GM06990 (cell line): ENCODE data around the gene LAMTOR3.

Experiments used
- DNase-seq: peaks from one replicate; pipeline ENCODE4 v3.0.0-alpha.2; 2011; ENCODE audit not compliant: insufficient read length; ENCODE audit errors: extremely low read depth
- H3K27me3 ChIP-seq: replicated peaks from 2 replicates; pipeline ENCODE4 v1.6.0; 2011; ENCODE audit warnings: low read length; ENCODE audit not compliant: control insufficient read depth, insufficient read depth
- H3K36me3 ChIP-seq: 2 replicates; pipeline ENCODE4 v1.5.1; 2011; ENCODE audit warnings: low read length; ENCODE audit not compliant: control insufficient read depth, insufficient read depth
- H3K4me3 ChIP-seq: replicated peaks from 2 replicates; pipeline ENCODE4 v1.5.1; 2011; ENCODE audit warnings: low read depth, mild to moderate bottlenecking, control low read depth, low read length
- TF ChIP-seq, protein P1 (sequence below): IDR thresholded peaks from 2 replicates; pipeline ENCODE4 v1.5.1; 2011; ENCODE audit warnings: low read length, control low read depth, mild to moderate bottlenecking, inconsistent platforms; ENCODE audit not compliant: insufficient read depth, poor library complexity, severe bottlenecking

The LAMTOR3 gene

DNA sequence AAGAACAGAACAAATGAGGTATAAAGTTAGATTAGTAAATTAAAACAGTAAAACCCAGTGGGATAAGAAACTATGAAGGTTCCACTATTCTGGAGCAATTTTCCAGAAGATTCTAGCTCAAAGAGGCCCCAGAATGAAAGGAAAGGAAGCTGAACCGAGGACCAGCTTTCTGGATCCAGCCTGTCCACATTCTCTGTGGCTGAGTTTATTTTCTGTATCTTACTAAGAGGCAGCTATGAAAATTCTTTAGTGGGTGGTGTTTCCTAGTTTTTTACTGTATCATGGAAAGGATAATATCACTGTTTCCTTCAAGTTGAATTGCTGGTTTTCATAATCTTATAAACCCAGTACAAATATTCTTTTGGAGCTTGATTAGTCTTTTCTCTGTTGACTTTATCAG lies 65.8 kb downstream of the LAMTOR3 start:
- Histone ChIP-seq H3K27me3 (no peaks in the 10 kb centered on the region), H3K4me3 (no peak overlapping the region), H3K36me3 (no peaks in the 10 kb centered on the region; the same call in 1 of the 2 replicates)
- TF ChIP-seq, protein P1, sequence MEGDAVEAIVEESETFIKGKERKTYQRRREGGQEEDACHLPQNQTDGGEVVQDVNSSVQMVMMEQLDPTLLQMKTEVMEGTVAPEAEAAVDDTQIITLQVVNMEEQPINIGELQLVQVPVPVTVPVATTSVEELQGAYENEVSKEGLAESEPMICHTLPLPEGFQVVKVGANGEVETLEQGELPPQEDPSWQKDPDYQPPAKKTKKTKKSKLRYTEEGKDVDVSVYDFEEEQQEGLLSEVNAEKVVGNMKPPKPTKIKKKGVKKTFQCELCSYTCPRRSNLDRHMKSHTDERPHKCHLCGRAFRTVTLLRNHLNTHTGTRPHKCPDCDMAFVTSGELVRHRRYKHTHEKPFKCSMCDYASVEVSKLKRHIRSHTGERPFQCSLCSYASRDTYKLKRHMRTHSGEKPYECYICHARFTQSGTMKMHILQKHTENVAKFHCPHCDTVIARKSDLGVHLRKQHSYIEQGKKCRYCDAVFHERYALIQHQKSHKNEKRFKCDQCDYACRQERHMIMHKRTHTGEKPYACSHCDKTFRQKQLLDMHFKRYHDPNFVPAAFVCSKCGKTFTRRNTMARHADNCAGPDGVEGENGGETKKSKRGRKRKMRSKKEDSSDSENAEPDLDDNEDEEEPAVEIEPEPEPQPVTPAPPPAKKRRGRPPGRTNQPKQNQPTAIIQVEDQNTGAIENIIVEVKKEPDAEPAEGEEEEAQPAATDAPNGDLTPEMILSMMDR = no peak
- DNase-seq = no peak
